NCI-H1436 (cell line): ENCODE results near the gene CENPL.
"Not testable (repeated sequence)": the region's sequence is repeated elsewhere in the genome, so short reads cannot be mapped to it uniquely, and the experiment has no call there.

Experiments used
- DNase-seq: peaks from one replicate; lab custom pipeline; 2025; lab: John Stamatoyannopoulos, UW

CENPL gene

GRCh38 chr1:173857363-173857917 lies 32.8 kb upstream of the CENPL start:
- DNase-seq, result no peak

- no peak for DNase-seq
Observed at GRCh38 chr1:173856903-173857302, 32.2 kb upstream of the CENPL start.

GRCh38 chr1:173856014-173856413 lies 31.3 kb upstream of the CENPL start:
- DNase-seq, result no peak

GRCh38 chr1:173853074-173853473 lies 28.4 kb upstream of the CENPL start:
- no peak for DNase-seq

DNA sequence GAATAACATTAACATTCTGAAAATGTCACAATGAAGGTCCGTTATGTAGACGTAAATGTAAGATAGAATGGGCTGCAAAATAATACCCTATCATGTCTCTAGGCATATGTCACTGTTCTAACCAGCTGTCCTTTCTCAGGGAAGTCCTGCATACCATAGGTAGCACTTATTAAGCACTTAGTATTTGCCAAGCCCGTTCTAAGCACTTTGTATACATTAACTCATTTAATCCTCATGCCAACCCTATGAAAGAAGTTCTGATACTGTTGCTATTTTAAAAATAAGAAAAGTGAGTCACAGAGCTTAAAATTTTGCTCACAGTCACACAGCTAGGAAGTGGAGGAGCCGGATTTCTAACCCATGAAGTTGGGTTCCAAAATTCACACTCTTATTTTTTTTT lies 27.4 kb upstream of the CENPL start:
- DNase-seq, result no peak

- DNase-seq, result no peak
Observed at GRCh38 chr1:173832748-173833147, 8.1 kb upstream of the CENPL start.

- no peak for DNase-seq
Observed at GRCh38 chr1:173827611-173828010, 2.9 kb upstream of the CENPL start.

GRCh38 chr1:173823781-173824314 lies 835 bp downstream of the CENPL start:
- no peak for DNase-seq

GRCh38 chr1:173821680-173822079 lies 3.0 kb downstream of the CENPL start:
- no peak for DNase-seq

- no peak for DNase-seq
Observed at GRCh38 chr1:173818459-173818858, 6.2 kb downstream of the CENPL start.

DNA sequence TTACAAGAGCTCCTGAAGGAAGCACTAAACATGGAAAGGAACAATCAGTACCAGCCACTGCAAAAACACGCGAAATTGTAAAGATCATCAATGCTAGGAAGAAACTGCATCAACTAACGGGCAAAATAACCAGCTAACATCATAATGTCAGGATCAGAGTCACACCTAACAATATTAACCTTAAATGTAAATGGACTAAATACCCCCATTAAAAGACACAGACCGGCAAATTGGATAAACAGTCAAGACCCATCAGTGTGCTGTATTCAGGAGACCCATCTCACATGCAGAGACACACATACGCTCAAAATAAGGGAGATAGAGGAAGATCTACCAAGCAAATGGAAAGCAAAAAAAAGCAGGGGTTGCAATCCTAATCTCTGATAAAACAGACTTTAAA lies 11.0 kb downstream of the CENPL start:
- DNase-seq, result not testable (repeated sequence)

DNA sequence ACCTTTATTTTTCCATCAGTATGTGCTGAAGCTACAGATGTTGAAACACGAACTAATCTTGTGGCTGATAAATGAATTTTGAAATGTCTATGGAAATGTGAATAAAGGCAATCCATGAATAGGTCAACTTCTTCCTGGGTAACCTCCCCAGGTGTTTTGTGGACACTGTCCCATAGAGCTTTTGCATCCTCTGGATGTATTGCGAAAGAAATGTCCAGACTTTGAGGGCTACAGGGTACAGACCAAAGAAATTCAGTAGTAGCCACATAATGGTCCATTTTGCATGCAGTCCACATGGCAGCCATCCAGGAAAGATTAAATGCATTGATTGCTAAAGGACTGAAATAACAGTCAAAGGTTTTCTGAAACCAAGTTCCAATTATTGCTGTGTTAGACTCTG lies 21.7 kb downstream of the CENPL start:
- no peak for DNase-seq

DNA sequence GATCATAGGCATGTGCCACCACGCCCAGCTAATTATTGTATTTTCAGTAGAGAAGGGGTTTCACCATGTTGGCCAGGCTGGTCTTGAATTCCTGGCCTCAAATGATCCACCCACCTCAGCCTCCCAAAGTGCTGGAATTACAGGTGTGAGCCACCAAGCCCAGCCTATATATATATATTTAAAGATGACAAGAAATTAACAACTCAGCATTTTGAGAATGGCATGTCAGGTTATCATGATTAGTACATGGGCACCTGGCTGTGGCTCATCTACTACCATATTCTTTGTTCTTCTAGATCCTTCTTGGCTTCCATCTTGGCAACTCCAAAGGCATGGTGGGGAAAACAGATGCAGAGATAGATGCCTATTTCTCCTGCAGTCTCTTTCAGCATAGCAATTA lies 24.7 kb downstream of the CENPL start:
- DNase-seq, result not testable (repeated sequence)

DNA sequence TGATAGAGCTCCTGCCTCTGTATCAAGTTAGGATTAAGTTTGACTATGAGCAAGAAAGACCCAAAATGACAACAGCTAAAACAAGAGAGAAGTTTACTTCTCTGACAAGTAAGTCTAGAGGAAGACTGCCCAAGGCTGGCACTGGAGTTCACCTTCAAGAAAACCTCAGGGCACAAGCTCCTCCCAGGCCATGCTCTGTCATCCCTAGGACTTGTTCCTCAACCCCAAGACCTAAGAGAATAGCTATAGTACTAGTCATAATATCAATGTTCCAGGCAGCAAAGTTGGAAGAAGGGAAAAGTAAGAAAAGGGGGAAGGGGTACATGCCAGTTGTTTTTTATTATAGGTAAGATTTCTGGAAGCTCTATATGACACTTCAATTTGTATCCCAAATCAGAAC lies 26.6 kb downstream of the CENPL start:
- DNase-seq, result no peak

GRCh38 chr1:173789841-173790240 lies 34.8 kb downstream of the CENPL start:
- no peak for DNase-seq

DNA sequence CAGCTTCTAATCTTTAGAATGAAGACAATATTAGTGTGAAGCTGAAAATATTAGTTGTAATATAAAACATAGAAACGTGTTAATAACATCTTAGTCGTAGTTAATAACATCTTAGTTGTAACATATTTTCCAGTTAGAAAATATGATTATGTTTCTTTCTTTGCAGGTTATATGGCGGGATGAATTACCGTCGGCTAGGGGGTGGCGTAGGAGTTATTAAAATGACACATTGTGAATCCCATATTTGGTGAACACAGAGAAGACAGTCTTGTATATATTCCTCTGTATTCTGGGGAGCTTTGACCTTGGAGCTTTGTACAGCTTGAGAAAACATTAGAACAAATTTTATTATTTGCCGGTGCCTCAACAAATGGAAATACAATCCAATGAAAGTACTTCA lies 39.7 kb downstream of the CENPL start:
- DNase-seq, result no peak

DNA sequence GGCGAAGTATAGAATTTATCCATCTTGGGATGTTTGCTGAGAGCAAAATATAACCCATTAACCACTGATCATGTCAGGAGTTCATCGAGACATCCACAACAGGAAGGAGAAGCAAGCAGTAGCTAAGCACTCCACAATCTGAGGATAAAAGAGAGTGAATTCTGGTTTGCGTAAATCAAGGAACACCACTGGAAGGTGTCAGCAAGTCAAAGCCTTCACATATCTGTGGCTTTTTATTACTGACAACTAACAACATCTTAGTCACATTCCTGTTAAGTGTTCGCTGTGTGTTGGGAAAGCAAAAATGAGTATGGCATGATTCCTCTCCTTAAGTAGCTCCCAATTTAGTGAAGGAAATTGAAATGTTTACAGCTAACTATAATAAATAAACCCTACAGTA lies 44.7 kb downstream of the CENPL start:
- DNase-seq, result no peak

GRCh38 chr1:173775578-173776226 lies 49.0 kb downstream of the CENPL start:
- no peak for DNase-seq

GRCh38 chr1:173771560-173771959 lies 53.1 kb downstream of the CENPL start:
- no peak for DNase-seq

- DNase-seq, result not testable (repeated sequence)
Observed at GRCh38 chr1:173770330-173770729, 54.4 kb downstream of the CENPL start.

DNA sequence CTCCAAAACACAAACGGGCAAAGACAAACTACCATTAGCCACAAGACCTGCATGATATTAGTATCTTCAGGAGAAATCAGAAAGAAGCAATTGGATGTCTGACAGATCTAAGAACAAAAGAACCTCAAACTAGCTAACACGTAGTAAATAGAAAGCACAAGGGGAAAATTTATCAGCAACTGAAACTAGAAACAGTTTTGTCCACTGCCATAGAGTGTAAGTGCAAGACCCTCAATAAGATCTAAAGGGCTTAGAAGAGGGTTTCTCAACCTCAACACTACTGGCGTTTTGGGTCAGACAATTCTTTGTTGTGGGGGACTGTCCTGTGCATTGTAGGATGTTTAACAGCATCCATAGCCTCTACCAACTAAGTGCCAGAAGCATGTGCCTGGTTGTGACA lies 55.9 kb downstream of the CENPL start:
- no peak for DNase-seq

DNA sequence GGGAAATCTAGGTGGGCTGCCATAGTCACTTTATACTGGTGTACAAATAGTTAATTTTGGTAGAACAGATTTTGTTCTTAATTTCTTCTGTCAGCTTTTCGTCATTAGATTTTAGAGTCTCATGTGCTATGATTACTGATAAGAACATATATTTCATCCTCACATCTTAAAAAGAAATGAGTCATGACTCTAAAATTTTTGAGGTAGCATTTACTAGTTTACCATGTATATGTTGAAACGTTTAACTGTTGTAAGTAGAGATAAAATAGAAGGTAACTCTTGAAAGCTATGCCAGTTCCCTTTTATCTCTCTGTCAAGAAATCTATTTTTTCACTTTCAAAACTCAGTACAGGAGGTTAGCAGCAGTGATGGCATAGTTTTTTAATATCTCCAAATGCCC lies 56.5 kb downstream of the CENPL start:
- DNase-seq, result no peak

DNA sequence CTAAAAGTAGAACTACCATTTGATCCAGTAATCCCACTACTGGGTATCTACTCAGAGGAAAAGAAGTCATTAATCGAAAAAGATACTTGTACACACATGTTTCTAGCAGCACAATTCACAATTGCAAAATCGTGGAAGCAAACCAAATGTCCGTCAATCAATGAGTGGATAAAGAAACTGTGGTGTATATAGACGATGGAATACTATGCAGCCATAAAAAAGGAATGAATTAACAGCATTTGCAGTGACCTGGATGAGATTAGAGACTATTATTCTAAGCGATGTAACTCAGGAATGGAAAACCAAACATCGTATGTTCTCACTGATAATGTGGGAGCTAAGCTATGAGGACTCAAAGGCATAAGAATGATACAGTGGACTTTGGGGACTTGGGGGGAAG lies 60.4 kb downstream of the CENPL start:
- DNase-seq, result not testable (repeated sequence)

DNA sequence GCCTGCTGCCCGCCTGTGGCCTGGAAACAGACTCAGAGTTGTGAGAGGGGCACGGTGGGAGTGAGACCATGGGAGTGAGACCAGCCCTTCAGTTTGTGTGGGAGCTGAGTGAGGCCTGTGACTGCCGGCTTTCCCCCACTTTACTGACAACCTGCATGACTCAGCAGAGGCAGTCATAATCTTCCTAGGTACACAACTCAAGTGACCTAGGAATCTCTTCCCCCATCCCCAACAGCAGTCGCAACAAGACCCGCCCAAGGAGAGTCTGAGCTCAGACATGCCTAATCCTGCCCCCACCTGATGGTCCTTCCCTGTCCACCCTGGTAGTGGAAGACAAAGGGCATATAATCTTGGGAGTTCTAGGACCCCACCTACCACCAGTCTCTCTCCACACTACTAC lies 65.7 kb downstream of the CENPL start:
- no peak for DNase-seq
